HG02938 (cell line): ENCODE data around the gene BUD23.
A peak's percentile ranks its signal among the peaks of the same experiment; 100 is the strongest.
"Not testable (repeated sequence)": the region's sequence is repeated elsewhere in the genome, so short reads cannot be mapped to it uniquely, and the experiment has no call there.

Source experiments
- ATAC-seq: cut with Tn5 transposase; IDR thresholded peaks from one replicate; pipeline ENCODE4 v1.9.1; 2021; ENCODE audit warnings: mild to moderate bottlenecking, moderate library complexity; ENCODE audit not compliant: unreplicated experiment

BUD23 gene

DNA sequence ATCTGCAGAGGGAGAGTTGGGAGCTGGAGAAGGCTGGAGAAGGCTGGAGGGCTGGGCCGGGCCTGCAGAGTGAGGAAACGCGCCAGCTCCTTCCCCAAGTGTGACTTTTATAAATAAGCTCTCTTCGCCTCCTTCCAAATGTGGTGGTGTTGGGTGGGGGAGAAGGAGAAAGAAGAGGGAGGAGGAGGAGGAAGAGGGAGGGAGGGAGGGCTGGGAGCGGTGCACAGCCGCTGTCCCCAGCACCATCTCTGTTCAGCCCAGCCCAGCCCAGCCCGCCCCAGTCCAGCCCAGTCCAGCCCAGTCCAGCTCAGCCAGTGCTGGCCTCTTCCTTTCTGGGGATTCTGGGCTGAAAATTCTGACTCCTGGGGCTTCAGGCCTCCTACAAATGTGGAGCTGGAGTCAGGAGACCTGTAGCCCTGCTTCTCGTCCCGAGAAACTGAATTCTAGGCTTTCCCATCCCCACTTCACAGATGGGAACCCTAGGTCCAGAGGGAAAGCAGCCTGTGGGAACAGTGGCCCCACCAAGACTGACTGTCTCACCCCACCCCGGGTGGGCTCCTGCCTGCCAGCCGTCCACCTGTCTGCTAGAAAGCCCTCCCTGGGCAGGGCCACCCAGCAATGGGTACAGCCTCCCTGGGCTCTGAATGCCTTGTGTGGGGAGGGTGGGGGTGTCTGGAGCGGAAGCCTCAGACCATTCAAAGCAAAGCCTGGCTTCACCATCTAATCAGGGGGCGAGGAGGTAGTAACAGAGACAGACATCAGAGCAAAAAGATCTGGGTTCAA is 33.8 kb downstream of the BUD23 start:
- ATAC-seq, result no peak

DNA sequence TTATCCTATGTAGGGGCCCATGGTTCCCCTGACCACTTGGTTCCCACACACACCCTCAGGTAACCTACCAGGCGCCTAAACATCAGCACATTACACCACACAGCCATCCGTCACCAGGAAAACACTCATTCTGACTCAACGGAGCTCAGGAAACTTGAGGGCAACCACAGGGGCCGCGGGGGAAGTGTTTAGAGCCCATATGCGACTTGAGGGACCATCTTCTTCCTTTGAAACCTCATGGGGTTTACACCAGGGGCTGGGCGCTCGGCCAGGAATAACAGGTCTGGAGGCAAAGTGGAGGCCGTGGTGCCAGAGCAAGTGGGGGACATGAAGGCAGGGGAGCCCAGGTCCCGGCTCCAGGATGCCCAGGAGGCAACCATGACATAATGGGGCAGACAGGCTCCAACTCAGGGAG is 34.6 kb downstream of the BUD23 start:
- no peak for ATAC-seq

DNA sequence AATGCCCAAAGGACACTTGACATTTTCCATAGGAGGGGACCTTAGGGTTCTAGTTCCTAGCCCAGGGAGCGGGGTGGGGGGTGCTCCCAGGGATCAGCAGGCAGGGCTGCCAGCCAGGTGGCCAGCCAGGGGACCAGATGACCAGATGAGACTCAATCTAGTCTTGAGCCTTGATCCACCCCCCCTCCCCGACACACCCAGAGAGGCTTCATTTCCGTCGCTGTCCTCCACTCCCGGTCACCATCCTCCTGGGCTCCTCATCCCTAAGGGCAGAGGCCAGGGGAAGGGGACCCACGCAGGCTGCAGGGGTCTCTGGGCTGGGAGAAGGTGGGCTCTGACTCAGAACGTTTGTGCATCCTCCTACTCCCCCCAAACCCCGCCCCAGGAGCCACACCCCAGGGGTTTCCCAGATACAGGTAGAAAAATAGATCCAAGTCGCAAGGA is 35.1 kb downstream of the BUD23 start:
- ATAC-seq, result no peak

DNA sequence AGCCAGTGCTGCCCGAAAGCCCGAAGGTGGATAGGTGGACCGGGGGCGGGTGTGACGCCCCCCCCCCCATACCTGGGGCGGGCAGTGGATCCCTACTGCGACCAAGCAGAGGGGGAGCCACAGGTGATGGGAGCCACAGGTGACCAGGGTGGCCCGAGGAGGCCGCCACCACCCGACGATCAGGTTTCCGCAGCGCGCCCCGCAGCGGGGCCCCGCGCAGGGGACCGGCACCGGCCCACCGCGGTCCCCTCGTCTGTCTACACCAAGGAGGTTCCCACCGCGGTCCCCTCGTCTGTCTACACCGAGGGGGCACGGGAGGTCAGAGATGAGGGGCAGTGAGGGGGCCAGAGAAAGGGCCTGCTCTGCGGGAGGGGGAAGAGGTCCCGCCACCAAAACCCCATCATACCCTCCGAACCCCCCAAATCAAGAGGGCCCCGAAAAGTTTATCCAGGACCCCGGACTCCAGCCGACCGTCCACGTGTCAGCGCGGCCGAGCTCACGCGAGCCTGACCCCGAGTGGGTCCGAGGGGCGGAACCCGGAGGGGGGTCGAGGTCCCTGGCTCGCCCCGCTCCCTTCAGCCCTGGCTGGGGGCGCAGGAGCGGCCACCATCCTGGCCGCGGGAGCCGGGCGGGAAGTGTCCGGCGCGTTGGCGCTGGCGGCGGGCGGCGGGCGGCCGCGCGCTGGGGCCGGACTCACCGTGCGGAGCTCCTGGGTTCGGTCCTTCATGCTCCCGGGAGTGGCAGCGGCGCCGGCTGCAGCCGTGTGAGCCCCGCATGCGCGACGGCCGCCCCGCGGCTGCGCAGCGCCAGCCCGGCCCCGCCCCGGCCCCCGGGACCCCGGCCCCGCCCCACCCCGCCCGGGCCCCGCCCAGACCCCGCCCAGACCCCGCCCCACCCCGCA is 35.8 kb downstream of the BUD23 start, which contains the start of gene STX1A:
Gene STX1A (minus strand): TSS at position 765 of the 901 bp plus-strand sequence. CDS start 38 bp downstream, at position 727.
- ATAC-seq, result peak; percentile 42

DNA sequence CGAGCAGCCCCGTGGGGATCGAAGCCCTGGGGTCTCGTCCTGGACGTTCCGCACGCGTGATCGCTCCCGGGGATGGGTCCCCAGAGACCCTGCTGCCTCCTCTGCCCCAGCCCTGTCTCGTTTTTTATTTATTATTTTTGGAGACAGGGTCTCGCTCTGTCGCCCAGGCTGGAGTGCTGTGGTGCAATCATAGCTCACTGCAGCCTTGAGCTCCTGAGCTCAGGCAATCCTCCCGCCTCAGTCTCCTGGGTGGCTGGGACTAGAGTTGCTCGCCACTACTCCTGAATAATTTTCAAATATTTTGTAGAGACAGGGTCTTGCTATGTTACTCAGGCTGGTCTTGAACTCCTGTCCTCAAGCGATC is 36.4 kb downstream of the BUD23 start:
- peak; percentile 4 for ATAC-seq

DNA sequence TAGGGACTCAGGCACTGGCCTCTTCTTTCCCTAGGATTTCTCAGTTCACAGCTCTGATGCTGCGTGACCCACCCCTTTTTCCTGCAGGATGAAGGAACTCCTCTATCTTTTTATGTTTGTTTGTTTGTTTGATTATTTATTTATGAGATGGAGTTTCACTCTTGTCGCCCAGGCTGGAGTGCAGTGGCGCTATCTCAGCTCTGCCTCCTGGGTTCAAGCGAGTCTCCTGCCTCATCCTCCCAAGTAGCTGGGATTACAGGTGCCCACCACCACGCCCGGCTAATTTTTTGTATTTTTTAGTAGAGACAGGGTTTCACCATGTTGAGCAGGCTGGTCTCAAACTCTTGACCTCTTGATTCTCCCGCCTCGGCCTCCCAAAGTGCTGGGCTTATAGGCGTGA is 37.0 kb downstream of the BUD23 start:
- not testable (repeated sequence) for ATAC-seq

DNA sequence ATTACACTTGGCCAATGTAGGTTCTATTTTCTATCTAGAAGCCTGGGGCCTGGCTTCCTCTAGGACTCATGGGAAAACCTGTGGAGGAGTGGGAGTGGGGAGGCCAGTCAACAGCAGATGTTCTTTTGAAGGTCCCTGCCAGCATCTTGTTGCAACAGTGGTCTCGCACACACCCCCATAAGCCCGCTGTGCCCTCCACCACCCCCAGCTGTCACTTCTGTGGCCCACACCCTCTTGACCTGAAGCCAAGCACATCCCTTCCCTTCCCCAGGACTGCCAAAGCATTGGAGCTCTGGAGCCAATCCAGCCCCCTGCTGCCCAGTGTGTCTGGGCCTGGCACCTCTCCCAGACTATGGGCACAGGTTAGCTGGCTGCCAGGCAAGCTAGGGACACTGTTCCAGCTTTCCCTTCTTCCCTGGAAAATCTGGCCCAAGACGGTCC is 38.0 kb downstream of the BUD23 start:
- ATAC-seq, result no peak

DNA sequence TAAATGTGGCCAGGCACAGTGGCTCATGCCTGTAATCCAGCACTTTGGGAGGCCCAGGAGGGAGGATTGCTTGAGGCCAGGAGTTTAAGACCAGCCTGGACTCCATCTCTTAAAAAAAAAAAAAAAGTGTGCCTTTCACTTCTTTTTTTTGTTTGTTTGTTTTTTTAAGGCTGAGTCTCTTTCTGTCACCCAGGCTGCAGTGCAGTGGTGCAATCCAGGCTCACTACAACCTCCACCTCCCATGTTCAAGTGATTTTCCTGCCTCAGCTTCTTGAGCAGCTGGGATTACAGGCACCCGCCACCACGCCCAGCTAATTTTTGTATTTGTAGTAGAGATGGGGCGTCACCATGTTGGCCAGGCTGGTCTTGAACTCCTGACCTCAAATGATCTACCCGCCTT is 38.8 kb downstream of the BUD23 start:
- not testable (repeated sequence) for ATAC-seq

DNA sequence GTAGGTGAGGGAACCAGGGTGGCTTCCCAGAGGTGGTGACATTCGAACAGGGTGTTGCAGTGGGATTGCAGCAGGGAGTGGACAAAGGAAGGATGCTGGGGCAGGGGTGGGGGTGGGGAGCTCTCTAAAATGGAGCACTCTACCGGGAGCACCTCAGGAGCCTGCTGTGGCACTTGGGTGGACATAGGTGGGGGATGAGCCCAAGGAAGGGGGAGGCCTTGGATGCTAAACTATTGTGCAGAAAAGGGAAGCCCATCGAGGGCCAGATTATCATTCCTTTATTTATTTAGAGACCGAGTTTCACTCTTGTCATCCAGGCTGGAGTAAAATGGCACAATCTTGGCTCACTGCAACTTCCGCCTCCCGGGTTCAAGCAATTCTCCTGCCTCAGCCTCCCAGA is 39.4 kb downstream of the BUD23 start:
- no peak for ATAC-seq

DNA sequence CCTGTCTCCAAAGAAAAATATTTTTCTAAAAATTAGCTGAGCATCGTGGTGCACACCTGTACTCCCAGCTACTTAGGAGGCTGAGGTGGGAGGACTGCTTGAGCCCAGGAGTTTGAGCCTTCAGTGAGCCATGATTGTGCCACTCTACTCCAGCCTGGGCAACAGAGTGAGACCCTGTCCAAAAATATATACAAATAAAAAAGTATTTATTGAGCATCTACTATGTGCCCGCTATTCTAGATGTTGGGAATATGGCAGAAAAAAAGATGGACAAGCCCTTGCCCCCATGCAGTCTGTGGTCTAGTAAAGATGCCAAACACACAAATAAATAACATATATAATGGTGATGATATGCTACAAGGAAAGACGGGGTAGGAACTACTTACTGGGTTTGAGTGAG is 40.4 kb downstream of the BUD23 start:
- no peak for ATAC-seq

DNA sequence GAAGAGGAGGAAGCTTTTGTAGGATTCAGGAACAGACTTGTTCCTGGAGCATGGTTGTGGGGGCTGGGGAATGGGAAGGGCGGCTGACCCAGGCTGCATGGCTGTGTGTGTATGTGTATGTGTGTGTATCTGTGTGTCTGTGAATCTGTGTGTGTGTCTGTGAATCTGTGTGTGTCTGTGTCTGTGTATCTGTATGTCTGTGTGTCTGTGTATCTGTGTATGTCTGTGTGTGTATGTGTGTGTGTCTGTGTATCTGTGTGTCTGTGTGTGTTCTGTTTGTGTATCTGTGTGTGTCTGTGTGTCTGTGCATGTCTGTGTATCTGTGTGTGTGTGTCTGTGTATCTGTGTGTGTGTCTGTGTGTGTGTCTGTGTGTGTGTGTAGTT is 42.7 kb downstream of the BUD23 start:
- ATAC-seq, result no peak

DNA sequence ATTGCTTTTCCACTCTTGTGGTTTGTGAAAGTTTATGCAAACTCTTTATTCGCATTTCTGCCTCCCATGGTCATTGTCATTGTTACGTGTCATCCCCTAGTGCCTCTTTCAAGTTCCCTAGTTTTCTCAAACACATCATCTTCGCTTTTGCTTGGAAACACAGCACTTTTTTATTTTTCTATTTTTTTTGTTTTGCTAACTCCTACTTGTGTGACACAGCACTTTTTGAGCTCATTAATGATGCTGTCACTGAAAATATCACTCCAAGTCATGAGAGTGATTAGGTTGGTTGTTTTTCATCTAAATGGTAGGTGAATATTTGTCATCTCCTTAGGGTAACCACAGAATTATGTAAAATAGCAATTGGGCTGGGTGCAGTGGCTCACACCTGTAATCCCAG is 44.6 kb downstream of the BUD23 start:
- ATAC-seq, result no peak

DNA sequence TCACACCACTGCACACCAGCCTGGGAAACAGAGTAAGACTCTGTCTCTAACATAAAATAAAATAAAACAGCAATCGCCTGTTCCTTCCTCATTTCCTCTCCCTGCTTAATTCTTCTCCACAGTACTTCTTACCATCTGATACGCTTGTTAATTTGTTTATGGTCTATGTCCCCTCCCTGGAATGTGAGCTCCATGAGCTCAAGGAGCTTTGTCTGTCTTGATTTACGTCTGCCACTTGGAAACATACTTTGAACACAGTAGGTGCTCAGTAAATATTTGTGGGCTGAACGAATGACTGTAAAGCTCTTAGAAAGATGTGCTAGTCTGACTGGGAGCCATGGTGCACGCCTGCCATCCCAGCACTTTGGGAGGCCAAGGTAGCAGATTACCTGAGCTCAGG is 45.2 kb downstream of the BUD23 start:
- ATAC-seq, result no peak

DNA sequence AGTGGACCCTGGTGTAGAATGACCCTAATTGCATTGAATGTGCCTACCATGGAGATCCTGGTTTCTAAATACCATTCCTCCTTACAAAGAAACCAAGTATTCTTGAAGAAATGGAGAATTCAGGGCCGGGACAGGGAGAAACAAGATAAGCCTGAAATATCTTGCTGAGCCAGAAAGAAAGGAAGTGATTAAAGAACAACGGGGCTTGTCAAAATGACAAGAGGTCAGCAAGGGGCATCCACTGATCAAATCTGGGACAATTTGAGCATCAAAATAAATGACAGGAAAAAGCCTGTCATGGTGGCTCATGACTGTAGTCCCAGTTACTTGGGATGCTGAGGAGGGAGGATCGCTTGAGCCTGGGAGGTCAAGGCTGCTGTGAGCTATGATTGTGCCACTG is 47.1 kb downstream of the BUD23 start:
- no peak for ATAC-seq

DNA sequence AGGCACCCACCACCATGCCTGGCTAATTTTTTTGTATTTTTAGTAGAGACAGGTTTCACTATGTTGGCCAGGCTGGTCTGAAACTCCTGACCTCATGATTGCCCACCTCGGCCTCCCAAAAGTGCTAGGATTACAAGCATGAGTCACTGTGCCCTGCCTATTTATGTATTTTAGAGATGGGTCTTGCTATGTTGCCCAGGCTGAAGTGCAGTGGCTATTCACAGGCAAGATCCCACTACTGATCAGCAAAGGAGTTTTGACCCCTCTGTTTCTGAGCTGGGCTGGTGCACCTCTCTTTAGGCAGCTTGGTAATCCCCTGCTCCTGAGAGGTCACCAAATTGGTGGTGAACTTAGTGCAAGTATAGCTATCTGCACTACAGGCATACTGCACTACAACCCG is 49.0 kb downstream of the BUD23 start:
- ATAC-seq, result no peak

DNA sequence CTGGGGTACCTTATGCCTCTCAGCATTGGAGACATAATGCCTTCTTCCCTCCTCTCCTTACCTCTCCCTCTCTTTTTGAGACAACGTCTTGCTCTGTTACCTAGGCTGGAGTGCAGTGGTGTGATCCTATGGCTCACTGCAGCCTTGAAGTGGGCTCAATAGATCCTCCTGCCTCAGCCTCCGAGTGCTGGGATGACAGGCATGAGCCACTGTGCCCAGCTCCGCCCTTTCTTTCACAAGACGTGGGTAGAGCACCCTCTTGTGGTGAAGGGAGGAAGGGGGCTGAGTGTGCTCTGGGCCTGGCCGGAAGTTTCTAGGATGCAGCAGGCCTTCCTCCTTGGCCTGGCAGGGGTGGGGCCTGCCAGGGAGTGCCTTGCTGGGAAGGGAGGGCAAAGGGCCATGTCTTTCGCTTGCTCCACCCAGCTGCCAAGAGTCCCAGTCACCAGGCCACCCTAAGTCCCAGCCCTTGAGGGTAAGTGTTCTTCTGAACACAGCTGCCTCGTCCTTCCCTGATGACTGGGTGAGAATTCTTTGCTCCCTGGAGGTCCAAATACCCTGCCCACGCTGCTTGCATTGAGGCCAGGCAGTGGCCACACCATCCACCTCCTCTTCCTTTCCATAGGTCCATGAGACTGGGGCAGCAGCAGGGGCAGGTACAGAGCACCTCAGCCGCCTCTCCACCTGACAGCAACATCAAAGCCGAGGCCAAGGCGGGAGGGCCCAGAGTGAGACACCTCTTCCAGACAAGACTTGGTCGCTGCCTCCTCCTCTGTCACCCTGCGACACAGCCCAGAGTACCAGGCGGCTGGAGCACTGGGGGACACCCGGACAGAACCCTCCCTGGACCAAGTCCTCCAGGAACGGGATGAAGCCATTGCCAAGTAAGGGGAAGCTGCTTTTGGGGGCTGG is 51.5 kb downstream of the BUD23 start:
- ATAC-seq, result no peak

DNA sequence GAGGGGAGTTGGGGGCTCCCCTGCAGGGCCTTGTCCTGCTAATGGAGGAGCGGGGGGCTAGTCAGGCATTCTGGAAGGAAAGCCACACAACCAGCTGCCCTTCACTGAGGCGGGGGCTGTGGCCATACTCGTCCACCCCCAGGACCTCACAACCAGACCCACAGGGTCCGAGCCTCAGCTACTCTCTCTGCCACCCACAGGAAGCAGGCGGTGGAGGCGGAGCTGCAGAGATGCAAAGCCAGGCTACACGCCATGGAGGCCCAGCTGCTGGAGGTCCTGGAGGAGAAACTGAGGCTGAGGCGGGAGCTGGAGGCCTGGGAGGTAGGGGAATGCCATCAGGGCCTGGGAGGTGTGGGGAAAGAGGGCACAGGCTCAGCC is 52.1 kb downstream of the BUD23 start:
- ATAC-seq, result no peak

DNA sequence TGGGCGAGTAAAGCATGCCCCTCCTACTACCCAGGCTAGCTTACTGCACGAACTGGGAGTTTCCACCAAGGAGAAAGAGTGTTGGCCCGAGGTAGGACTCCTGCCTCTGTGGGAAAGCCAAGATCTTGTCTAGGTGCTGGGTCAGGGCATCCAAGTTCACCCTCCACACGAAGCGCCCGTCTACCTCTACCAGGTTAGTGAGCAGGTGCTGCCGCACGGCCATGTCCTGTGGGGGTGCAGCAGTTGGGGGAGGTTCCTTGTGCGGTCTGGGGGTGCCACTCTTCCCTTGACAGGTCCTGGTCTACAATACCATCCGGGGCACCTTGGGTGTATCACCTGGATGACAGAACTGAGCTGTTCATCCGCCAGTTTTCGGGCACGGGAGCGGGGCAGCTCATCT is 53.5 kb downstream of the BUD23 start:
- ATAC-seq, result no peak

DNA sequence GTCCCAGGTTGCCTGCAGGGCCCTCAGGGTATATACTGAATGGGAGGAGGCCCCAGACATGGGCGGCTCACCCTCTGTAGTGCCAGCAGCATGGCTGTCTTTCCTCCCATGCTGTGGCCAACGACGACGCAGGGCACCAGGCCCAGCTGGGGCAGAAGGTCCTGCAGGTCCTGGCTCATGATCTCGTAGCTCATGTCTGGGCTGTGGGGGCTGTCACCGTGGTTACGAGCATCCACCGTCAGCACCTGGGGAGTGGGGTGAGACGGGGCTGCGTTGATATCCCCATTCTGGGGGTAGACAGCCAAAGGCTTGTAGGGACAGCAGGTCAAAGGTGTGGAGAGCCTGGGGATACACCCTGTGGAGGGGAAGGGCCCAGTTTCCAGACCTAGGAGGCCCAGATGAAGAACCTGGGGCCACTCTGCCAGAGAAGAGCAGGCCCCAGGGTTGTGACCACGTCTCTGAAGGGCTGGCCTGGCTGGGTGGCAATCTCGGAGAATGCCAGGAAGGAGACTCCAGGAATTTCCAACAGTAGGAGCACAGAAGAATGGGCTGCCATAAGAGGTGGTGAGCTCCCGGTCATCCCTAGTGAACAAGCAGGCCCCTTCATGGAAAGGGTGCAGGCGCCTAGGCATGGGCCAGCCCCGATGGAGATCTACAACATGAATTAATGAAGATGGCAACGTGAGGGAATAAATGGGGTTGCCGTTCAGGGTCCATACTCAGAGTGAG is 54.3 kb downstream of the BUD23 start:
- no peak for ATAC-seq

DNA sequence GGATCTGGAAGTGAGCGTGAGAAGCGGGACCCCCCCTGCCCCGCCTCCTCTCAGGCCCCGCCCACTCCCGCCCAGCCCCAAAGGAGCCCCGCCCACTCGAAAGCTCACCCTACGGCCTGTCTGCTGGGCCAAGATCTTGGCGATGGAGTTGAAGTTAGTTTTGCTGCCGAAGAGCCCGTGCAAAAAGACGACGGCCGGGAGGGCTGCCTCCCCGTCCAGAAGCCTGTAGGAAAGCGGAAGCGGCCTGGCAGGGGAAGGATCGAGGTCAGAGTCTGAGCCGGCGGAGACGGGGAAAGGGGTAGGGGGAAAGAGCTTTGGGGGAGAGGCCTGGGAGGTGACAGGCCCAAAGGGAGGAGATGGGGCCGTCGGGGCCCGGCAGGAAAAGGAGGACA is 54.8 kb downstream of the BUD23 start:
- no peak for ATAC-seq
